Mononuclear cell (primary cell): Measurements from ENCODE around the gene TCHP. TPM values are rescaled to one million over a fixed set of nuclear protein-coding genes. Genes with fewer than 3 reads are reported as not detected.

ENCODE experiments used
- H3K27me3 ChIP-seq: 2 replicates; pipeline ENCODE4 v1.6.0; 2011; ENCODE audit warnings: low read length, control low read depth; ENCODE audit not compliant: insufficient read depth
- H3K4me1 ChIP-seq: 2 replicates; pipeline ENCODE4 v1.5.1; 2011; ENCODE audit warnings: mild to moderate bottlenecking, low read length, control low read depth; ENCODE audit not compliant: insufficient read depth
- H3K4me3 ChIP-seq: 2 replicates; pipeline ENCODE4 v1.5.1; 2011; ENCODE audit warnings: mild to moderate bottlenecking, low read length, moderate library complexity
- H3K9me3 ChIP-seq: 2 replicates; pipeline ENCODE4 v1.5.1; 2011; ENCODE audit warnings: low read depth, mild to moderate bottlenecking, control low read depth, low read length
- total RNA-seq: library from RNA; depleted of rRNA; stranded (reverse); fragments of >200 nt; gene quantifications from one replicate; pipeline ENCODE4 v1.2.3, GENCODE V29; 2012

The TCHP gene
- total RNA-seq, 1 donor: 7.9 TPM

GRCh38 chr12:109931143-109931542 lies 31.1 kb downstream of the TCHP start:
- H3K9me3 ChIP-seq: no peaks in the 10 kb centered on the region
- H3K4me1 ChIP-seq: no peaks in the 10 kb centered on the region
- H3K27me3 ChIP-seq: no peaks in the 10 kb centered on the region
- H3K4me3 ChIP-seq: no peak overlapping the region

DNA sequence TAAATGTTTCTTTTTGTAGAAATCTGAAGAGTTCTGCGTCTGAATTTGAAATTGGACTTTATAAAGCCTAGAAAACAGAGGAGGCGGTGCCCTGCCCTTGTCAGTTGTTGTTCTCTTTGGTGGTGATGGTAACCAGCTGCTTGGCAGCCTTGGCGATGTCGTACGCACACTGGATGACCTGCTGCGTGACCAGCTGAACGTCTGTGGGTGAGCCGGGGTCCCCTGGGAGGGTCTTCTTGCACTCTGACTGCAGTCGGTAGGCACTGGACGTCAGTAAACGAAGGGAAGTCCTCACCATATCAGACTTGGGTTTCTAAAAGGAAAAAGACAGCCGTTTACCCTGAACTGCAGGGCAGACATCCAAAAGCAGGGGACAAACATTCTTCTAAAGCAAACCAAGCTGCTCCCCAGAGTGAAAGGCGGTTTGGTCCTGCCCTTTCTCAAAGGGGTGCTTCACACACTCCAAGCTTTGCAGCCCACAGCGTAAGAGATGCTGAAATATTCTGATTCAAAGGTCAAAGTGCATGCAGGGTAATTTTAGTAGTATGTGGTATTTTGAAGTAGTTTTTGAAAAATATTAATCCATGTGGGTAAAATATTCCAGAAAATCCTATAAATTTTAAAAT lies 32.9 kb downstream of the TCHP start:
- Histone ChIP-seq H3K27me3 (no peaks in the 10 kb centered on the region), H3K9me3 (no peaks in the 10 kb centered on the region), H3K4me1 (no peaks in the 10 kb centered on the region), H3K4me3 (no peak overlapping the region)

GRCh38 chr12:109934026-109934425 lies 34.0 kb downstream of the TCHP start:
- Histone ChIP-seq H3K4me1 (no peaks in the 10 kb centered on the region), H3K4me3 (no peak overlapping the region), H3K27me3 (no peaks in the 10 kb centered on the region), H3K9me3 (no peaks in the 10 kb centered on the region)

DNA sequence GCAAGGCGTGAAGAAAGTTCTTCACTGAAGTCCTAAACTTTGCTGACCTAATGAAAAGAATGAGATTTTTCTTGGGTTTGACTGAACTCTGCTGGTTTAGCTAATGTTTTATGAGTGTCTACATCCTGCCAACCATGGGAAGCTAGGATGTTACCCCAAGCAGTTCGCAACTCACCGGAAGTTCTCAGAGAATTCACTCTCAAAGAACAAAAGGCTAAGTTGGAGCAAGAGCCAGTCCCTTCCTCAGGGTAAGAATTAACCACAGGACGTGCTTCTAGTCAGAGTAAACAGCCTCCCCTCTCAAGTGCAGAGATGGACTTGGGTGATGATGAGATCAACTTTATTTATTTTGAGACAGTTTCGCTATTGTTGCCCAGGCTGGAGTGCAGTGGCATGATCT lies 37.3 kb downstream of the TCHP start:
- Histone ChIP-seq H3K4me1 (no peaks in the 10 kb centered on the region), H3K27me3 (no peaks in the 10 kb centered on the region), H3K4me3 (no peak overlapping the region), H3K9me3 (no peaks in the 10 kb centered on the region)

DNA sequence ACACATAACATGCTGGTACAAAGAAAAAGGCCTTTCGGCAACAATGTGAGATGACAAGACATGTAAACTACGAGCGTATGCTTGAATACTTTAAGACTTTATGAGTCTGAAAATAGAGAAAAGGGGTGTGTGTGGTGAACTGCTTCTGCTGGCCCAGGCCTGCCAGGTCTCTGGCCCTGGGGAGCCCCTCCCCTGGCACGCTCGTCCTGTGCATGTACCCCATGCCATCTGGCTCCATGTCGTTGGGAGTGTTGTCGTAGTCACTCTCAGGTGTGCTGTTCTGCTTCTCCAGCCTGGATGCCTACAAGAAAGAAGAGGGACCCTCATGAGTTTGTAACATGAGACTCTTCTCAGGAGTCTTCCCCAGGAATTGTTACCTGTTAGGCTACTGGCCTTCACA lies 38.9 kb downstream of the TCHP start:
- Histone ChIP-seq H3K4me1 (no peaks in the 10 kb centered on the region), H3K4me3 (no peak overlapping the region), H3K27me3 (no peaks in the 10 kb centered on the region), H3K9me3 (no peaks in the 10 kb centered on the region)

DNA sequence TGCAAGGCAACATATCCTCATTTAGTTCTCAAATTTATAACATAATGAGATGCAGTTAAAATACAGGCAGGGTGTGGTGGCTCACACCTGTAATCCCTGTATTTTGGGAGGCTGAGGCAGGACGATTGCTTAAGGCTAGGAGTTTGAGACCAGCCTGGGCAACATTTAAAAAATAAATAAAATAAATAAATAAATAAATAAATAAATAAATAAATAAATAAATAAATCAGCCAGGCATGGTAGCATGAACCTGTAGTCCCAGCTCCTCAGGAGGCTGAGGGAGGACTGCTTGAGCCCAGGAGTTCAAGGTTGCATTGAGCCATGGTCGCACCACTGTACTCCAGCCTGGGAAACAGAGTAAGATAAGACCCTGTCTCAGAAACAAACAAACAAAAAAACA lies 39.4 kb downstream of the TCHP start:
- Histone ChIP-seq H3K4me1 (no peaks in the 10 kb centered on the region), H3K4me3 (no peak overlapping the region), H3K9me3 (no peaks in the 10 kb centered on the region), H3K27me3 (no peaks in the 10 kb centered on the region)

GRCh38 chr12:109940339-109940923 lies 40.4 kb downstream of the TCHP start:
- Histone ChIP-seq H3K9me3 (no peaks in the 10 kb centered on the region), H3K4me3 (no peak overlapping the region), H3K4me1 (peaks cover 7% of the 10 kb centered on the region), H3K27me3 (no peaks in the 10 kb centered on the region)

GRCh38 chr12:109943811-109944210 lies 43.7 kb downstream of the TCHP start:
- Histone ChIP-seq H3K27me3 (no peaks in the 10 kb centered on the region), H3K4me1 (peaks cover 29% of the 10 kb centered on the region), H3K9me3 (no peaks in the 10 kb centered on the region)

DNA sequence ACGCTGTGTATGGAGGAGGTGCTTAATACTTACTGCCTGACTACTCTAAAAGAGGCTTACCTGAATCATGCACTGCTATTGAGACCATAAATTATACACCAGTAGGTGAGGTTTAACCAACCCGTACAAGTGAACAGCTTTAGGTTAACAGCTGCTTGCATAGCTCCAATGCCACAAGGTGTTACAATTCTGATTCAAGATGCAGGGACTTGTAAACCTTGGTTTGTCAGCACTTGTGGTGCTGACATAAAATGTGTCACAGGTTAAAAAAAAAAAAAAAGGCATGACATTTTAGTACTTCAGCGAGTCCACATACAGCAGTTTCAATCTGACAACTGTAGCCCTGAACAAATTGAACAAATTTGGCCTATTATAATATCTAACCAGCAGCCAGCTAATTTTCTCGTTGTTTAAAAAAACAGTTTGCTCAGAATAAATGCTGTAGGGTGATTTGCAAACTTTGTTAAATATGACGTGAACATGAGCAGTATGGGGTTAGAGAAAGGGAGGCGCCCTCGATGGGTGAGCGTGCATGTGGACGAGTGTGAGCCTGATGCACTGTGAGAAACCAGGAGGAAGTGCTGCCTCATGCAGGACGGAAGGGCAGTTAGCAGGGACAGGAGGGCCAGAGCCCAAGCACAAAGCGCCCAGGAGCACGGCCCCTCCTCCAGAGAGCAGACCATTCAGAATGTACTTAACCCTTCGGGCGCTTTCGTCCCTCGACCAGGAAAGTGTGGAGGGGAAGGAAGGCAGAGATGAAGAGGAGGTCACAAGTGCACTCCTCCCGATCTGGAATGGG lies 44.7 kb downstream of the TCHP start:
- Histone ChIP-seq H3K4me3 (no peak overlapping the region), H3K27me3 (no peaks in the 10 kb centered on the region), H3K9me3 (no peaks in the 10 kb centered on the region), H3K4me1 (peaks cover 29% of the 10 kb centered on the region)

More at GRCh38 chr12:109943811-109944210, 43.7 kb downstream of the TCHP start:
- H3K4me3 ChIP-seq: no peak overlapping the region

DNA sequence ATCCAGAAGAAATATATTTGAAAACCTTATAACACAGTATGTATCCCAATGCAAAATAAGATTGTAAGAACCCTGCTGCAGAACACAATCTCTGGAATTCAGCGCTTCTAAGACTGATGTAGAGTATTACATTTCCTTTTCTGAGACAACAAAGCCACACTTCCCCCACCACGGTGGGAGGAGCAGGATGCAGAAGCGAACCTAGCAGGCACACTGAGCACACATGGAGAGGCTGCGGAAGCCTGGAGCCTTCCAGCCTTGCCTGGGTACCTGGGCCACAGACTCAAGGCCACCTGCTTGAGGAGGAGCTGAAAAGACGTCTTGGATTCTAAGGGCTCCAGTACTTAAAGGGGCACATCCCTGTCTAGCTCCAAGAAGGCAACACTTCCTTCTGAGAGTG lies 46.4 kb downstream of the TCHP start:
- Histone ChIP-seq H3K27me3 (no peaks in the 10 kb centered on the region), H3K4me1 (peaks cover 29% of the 10 kb centered on the region), H3K4me3 (no peak overlapping the region), H3K9me3 (no peaks in the 10 kb centered on the region)

GRCh38 chr12:109946913-109947312 lies 46.8 kb downstream of the TCHP start:
- Histone ChIP-seq H3K9me3 (no peaks in the 10 kb centered on the region), H3K27me3 (no peaks in the 10 kb centered on the region), H3K4me1 (peaks cover 29% of the 10 kb centered on the region), H3K4me3 (no peak overlapping the region)

DNA sequence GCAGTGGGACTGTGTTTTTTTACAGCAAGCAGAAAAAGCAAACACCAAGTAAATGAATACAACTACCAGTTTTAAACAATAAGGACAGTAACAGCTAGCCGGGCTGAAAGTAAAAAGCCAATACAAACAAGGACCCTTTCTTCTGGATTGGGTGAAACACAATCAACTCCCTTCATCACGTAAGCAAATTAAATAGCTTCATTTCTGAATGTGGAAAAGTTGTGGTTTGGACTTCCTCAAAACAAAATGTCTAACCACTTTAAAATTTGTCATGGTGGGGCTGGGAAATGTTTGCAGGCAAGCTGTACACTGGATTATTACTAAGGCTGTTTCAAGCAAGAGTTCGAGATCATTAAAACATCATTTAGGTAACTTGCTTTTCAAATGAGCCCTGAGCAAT lies 47.4 kb downstream of the TCHP start:
- H3K9me3 ChIP-seq: no peaks in the 10 kb centered on the region
- no peak overlapping the region for H3K4me3 ChIP-seq
- H3K4me1 ChIP-seq: peaks cover 31% of the 10 kb centered on the region
- H3K27me3 ChIP-seq: no peaks in the 10 kb centered on the region

DNA sequence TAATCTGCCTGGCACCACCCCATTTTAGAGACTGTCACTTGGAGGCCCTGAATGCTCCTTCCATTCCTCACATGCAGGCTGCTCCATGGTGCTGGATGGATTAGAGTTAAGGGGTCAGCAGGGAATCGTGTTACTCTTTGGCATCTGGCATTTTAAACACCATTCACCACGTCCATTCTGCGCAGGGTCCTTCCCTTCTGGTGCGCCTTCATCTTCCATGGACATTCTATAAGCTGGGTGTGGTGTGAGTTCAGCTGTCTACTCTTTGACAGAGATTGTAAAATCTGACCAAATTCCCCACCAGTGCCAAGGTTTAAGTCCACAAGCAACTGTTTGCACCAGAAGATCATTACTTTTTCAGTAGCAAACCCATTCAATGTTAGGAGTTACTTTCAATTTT lies 48.3 kb downstream of the TCHP start:
- Histone ChIP-seq H3K9me3 (no peaks in the 10 kb centered on the region), H3K4me3 (no peak overlapping the region), H3K4me1 (peaks cover 35% of the 10 kb centered on the region), H3K27me3 (no peaks in the 10 kb centered on the region)

- Histone ChIP-seq H3K4me3 (no peak overlapping the region), H3K9me3 (no peaks in the 10 kb centered on the region), H3K4me1 (peaks cover 35% of the 10 kb centered on the region), H3K27me3 (no peaks in the 10 kb centered on the region)
These were observed 49.0 kb downstream of the TCHP start for GRCh38 chr12:109949089-109949488.

- H3K9me3 ChIP-seq: no peaks in the 10 kb centered on the region
- peaks cover 29% of the 10 kb centered on the region for H3K4me1 ChIP-seq
- no peaks in the 10 kb centered on the region for H3K27me3 ChIP-seq
- no peak overlapping the region for H3K4me3 ChIP-seq
These were observed 50.6 kb downstream of the TCHP start for GRCh38 chr12:109950625-109951024.
